ENCODE data around the gene HYAL4. TPM values are rescaled to one million over a fixed set of nuclear protein-coding genes. Genes with fewer than 3 reads are reported as not detected.
"Not testable (repeated sequence)": the region's sequence is repeated elsewhere in the genome, so short reads cannot be mapped to it uniquely, and the experiment has no call there.

HYAL4 gene
- polyA plus RNA-seq, 1 donor from 2014 or later = not detected

- H3K9me3 Mint-ChIP-seq = no peaks in the 10 kb centered on the region
- peak overlapping the region in 1 of 3 donors; percentile 10 for H3K27ac Mint-ChIP-seq
- H3K4me3 Mint-ChIP-seq = peak overlapping the region in 2 of 4 donors; percentile 29 to 56
- peaks cover 6 to 9% (median 8%) of the 10 kb centered on the region in 3 donors for H3K4me1 Mint-ChIP-seq
- no peaks in the 10 kb centered on the region for H3K27me3 Mint-ChIP-seq
- no peaks in the 10 kb centered on the region for H3K36me3 Mint-ChIP-seq
Observed at GRCh38 chr7:123823898-123824753, 20.8 kb upstream of the HYAL4 start.

DNA sequence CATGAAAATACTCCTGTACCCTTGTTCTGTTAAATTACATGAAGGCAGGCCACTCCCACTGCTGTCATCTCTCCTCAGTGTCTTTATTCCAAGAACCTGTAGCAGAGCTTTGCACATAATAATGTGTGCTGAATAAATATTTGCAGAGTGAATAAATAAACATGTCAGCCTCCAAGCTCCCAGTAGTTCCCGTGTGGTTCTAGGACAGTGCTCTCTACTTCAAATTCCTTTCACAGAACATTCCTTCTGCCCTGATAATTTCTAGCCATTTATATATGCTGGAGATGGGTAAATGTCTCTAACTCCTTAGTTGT is 20.3 kb upstream of the HYAL4 start:
- Mint-ChIP-seq H3K27me3 (no peaks in the 10 kb centered on the region), H3K27ac (peak overlapping the region in 2 of 3 donors; percentile 2 to 10), H3K4me3 (peak overlapping the region in 1 of 4 donors; percentile 56), H3K9me3 (no peaks in the 10 kb centered on the region), H3K36me3 (no peaks in the 10 kb centered on the region), H3K4me1 (peaks cover 6 to 9% (median 8%) of the 10 kb centered on the region in 3 donors)

DNA sequence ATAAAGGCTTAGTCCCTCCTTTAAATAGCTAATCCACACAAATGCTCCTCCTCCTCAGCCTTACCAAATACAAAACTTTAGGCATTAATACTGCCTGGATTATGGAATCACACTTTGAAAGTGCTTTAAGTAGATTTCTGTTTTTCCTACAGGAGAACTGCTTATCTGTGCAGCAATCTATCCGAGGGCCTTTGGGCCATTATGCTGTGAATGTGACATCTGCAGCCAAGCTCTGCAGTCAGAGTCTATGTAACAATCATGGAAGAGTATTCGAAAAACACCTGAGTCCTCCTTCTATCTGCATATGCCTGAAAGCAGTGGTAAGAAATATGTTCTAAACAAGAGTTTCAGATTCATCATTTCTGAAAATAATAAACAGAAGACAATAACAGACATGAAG is 16.2 kb upstream of the HYAL4 start:
- no peaks in the 10 kb centered on the region for H3K36me3 Mint-ChIP-seq
- H3K27me3 Mint-ChIP-seq = no peaks in the 10 kb centered on the region
- no peak overlapping the region for H3K27ac Mint-ChIP-seq
- H3K4me1 Mint-ChIP-seq = peaks cover 6 to 9% (median 8%) of the 10 kb centered on the region in 3 donors
- no peaks in the 10 kb centered on the region for H3K9me3 Mint-ChIP-seq
- no peak overlapping the region for H3K4me3 Mint-ChIP-seq

DNA sequence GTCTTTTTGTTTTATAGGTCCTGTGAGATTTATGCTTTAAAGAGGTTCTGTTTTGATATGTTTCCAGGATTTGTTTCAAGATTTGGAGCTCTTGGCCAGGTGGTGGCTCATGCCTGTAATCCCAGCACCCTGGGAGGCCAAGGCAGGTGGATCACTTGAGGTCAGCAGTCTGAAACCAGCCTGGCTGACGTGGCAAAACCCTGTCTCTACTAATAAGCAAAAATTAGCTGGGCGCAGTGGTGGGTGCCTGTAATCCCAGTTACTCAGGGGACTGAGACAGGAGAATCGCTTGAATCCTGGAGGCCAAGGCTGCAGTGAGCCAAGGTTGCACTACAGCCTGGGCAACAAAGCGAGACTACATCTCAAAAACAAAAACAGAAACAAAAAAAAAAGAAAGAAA is 8.3 kb upstream of the HYAL4 start:
- no peaks in the 10 kb centered on the region for H3K36me3 Mint-ChIP-seq
- no peak overlapping the region for H3K27ac Mint-ChIP-seq
- no peak overlapping the region for H3K4me3 Mint-ChIP-seq
- H3K4me1 Mint-ChIP-seq = no peaks in the 10 kb centered on the region
- no peaks in the 10 kb centered on the region for H3K27me3 Mint-ChIP-seq
- peaks cover 2 to 14% (median 4%) of the 10 kb centered on the region in 3 donors for H3K9me3 Mint-ChIP-seq

DNA sequence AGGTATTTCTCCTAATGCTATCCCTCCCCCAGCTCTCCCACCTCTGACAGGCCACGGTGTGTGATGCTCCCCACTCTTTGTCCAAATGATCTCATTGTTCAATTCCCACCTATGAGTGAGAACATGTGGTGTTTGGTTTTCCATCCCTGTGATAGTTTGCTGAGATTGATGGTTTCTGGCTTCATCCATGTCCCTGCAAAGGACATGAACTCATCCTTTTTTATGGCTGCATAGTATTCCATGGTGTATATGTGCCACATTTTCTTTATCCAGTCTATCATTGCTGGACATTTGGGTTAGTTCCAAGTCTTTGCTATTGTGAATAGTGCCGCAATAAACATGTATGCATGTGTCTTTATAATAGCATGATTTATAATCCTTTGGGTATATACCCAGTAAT is 5.9 kb upstream of the HYAL4 start:
- H3K4me3 Mint-ChIP-seq, H3K4me1 Mint-ChIP-seq, H3K27me3 Mint-ChIP-seq, H3K36me3 Mint-ChIP-seq, H3K27ac Mint-ChIP-seq: not testable (repeated sequence)
- H3K9me3 Mint-ChIP-seq = peaks cover 2 to 14% (median 4%) of the 10 kb centered on the region in 3 donors

GRCh38 chr7:123844142-123844541 is 827 bp upstream of the HYAL4 start:
- not testable (repeated sequence) for H3K9me3 Mint-ChIP-seq, H3K4me1 Mint-ChIP-seq, H3K27me3 Mint-ChIP-seq, H3K27ac Mint-ChIP-seq, H3K36me3 Mint-ChIP-seq, H3K4me3 Mint-ChIP-seq

DNA sequence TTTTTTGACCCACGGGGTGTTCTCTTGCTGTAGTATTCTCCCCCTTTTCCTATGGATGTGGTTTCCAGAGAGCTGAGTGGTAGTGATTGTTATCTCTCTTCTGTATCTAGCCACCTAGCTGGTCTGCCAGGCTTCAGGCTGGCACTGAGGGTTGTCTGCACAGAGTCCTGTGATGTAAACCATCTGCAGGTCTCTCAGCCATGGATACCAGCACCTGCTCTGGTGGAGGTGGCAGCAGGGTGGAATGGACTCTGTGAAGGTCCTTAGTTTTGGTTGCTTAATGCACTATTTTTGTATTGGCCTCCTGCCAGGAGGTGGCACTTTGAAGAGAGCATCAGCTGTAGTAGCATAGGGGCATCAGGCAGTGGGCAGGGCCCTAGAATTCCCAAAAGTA is 851 bp downstream of the HYAL4 start:
- H3K9me3 Mint-ChIP-seq = peaks cover 0 to 2% (median under 1%) of the 10 kb centered on the region in 3 donors
- H3K4me1 Mint-ChIP-seq = no peaks in the 10 kb centered on the region
- no peaks in the 10 kb centered on the region for H3K36me3 Mint-ChIP-seq
- peaks cover 1% of the 10 kb centered on the region for H3K27me3 Mint-ChIP-seq
- H3K4me3 Mint-ChIP-seq = no peak overlapping the region
- no peak overlapping the region for H3K27ac Mint-ChIP-seq

DNA sequence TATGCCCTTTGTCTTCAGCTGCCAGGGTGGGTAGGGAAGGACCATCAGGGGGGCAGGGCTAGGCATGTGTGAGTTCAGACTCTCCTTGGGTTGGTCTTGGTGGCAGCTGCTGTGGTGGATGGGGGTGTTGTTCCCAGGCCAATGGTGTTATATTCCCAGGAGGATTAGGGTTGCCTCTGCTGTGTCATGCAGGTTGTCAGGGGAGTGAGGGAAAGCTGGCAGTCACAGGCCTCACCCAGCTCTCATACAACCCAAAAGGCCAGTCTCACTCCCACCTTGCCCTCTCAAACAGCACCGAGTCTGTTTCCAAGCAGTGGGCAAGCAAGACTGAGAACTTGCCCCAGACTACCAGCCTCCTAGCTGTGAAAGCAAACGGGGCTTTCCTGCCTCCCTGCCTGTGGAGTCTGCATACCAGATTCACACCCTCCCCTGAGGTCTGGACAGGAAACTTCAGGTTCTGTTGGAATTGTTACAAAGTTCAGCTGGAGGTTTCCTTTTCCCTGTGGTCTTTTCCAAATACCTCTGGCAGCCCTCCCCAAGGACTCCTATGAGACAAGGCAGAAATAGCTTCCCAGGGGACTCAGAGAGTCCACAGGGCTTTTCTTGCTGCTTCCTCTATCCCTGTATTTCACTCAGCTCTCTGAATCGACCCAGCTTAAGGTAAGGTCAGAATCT is 1.4 kb downstream of the HYAL4 start:
- Mint-ChIP-seq H3K27me3 (peaks cover 1% of the 10 kb centered on the region), H3K36me3 (no peaks in the 10 kb centered on the region), H3K27ac (no peak overlapping the region), H3K4me3 (no peak overlapping the region), H3K9me3 (peaks cover 0 to 2% (median 0%) of the 10 kb centered on the region in 3 donors), H3K4me1 (no peaks in the 10 kb centered on the region)

GRCh38 chr7:123847868-123848267 is 2.9 kb downstream of the HYAL4 start:
- H3K27ac Mint-ChIP-seq = no peak overlapping the region
- no peaks in the 10 kb centered on the region for H3K36me3 Mint-ChIP-seq
- peaks cover 2 to 6% (median 3%) of the 10 kb centered on the region in 3 donors for H3K9me3 Mint-ChIP-seq
- H3K4me1 Mint-ChIP-seq = no peaks in the 10 kb centered on the region
- H3K4me3 Mint-ChIP-seq = no peak overlapping the region
- peaks cover 1% of the 10 kb centered on the region for H3K27me3 Mint-ChIP-seq

GRCh38 chr7:123849855-123850254 is 4.9 kb downstream of the HYAL4 start:
- Mint-ChIP-seq H3K36me3 (no peaks in the 10 kb centered on the region), H3K27me3 (peaks cover 1% of the 10 kb centered on the region), H3K4me3 (no peak overlapping the region), H3K4me1 (no peaks in the 10 kb centered on the region), H3K27ac (no peak overlapping the region), H3K9me3 (peaks cover 5 to 7% (median 6%) of the 10 kb centered on the region in 3 donors)

GRCh38 chr7:123851404-123851803 is 6.4 kb downstream of the HYAL4 start:
- not testable (repeated sequence) for H3K36me3 Mint-ChIP-seq, H3K27ac Mint-ChIP-seq, H3K9me3 Mint-ChIP-seq, H3K4me3 Mint-ChIP-seq, H3K27me3 Mint-ChIP-seq, H3K4me1 Mint-ChIP-seq

DNA sequence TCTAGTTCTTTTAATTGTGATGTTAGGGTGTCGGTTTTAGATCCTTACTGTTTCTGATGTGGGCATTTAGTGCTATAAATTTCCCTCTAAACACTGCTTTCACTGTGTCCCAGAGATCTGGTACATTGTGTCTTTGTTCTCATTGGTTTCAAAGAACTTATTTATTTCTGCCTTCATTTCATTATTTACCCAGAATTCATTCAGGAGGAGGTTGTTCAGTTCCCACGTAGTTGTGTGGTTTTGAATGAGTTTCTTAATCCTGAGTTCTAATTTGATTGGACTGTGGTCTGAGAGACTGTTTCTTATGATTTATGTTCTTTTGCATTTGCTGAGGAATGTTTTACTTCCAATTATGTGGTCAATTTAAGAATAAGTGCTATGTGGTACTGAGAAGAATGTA is 9.3 kb downstream of the HYAL4 start:
- H3K27me3 Mint-ChIP-seq, H3K27ac Mint-ChIP-seq, H3K36me3 Mint-ChIP-seq, H3K4me1 Mint-ChIP-seq, H3K9me3 Mint-ChIP-seq, H3K4me3 Mint-ChIP-seq: not testable (repeated sequence)

GRCh38 chr7:123856428-123856827 is 11.5 kb downstream of the HYAL4 start:
- not testable (repeated sequence) for H3K9me3 Mint-ChIP-seq, H3K27ac Mint-ChIP-seq, H3K27me3 Mint-ChIP-seq, H3K4me1 Mint-ChIP-seq, H3K36me3 Mint-ChIP-seq, H3K4me3 Mint-ChIP-seq

- Mint-ChIP-seq H3K4me3 (peak overlapping the region in 1 of 4 donors; percentile 9), H3K9me3 (peaks cover 0 to under 1% (median 0%) of the 10 kb centered on the region in 3 donors), H3K4me1 (no peaks in the 10 kb centered on the region), H3K27me3 (no peaks in the 10 kb centered on the region), H3K36me3 (peaks cover 2% of the 10 kb centered on the region), H3K27ac (no peak overlapping the region)
Observed at GRCh38 chr7:123860848-123861247, 15.9 kb downstream of the HYAL4 start.

- no peak overlapping the region for H3K27ac Mint-ChIP-seq
- peaks cover 2% of the 10 kb centered on the region for H3K36me3 Mint-ChIP-seq
- H3K4me1 Mint-ChIP-seq = peaks cover 0 to 2% (median 0%) of the 10 kb centered on the region in 3 donors
- H3K9me3 Mint-ChIP-seq = no peaks in the 10 kb centered on the region
- no peak overlapping the region for H3K4me3 Mint-ChIP-seq
- H3K27me3 Mint-ChIP-seq = peaks cover 1% of the 10 kb centered on the region
Observed at GRCh38 chr7:123862775-123863174, 17.8 kb downstream of the HYAL4 start.

DNA sequence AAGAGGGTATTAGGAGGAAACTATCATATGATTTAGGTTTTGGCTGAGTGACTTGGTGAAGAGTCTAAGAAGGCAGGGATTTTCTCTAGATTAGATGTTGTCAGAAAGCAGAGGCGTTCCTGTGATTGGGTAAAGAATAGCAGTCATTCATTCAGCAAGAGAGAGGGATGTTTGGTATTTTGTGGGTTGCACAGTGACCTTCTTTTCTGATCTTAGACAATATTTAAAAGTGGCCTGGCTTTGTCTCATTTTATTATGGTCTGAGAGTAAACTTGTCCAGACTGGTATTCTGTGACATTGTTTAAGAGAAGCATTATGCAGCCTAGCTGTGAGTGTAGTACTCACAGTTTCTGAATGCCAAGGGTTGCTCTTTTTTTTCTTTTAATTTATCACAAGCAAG is 18.5 kb downstream of the HYAL4 start:
- H3K4me3 Mint-ChIP-seq = no peak overlapping the region
- H3K36me3 Mint-ChIP-seq = peaks cover 2% of the 10 kb centered on the region
- H3K4me1 Mint-ChIP-seq = peaks cover 0 to 2% (median 0%) of the 10 kb centered on the region in 3 donors
- peaks cover 1% of the 10 kb centered on the region for H3K27me3 Mint-ChIP-seq
- no peaks in the 10 kb centered on the region for H3K9me3 Mint-ChIP-seq
- H3K27ac Mint-ChIP-seq = no peak overlapping the region

All from IgD-negative memory B cell (primary cell).